WTC11 (cell line): Measurements from ENCODE around the gene MACROD2. TPM values are rescaled to one million over a fixed set of nuclear protein-coding genes. Genes with fewer than 3 reads are reported as not detected.

ENCODE experiments used
- ATAC-seq: fragments of 200-7000 bp; cut with Tn5 transposase; 2 replicates; pipeline ENCODE4 v1.10.0; 2021; ENCODE audit warnings: mild to moderate bottlenecking, moderate library complexity
- Bru-seq: library from RNA; stranded (reverse); fragments of 400-500 nt; gene quantifications from one replicate; lab custom pipeline; 2021; lab: Mats Ljungman, UMichigan
- CTCF ChIA-PET: fragments of 300-600 bp; sonication (Branson Sonifier 250); formaldehyde crosslinking; loops from one replicate; lab custom pipeline; 2021; ENCODE audit warnings: antibody characterized with exemption; lab: Charles Lee
- POLR2A ChIA-PET: fragments of 350-600 bp; sonication (Branson Sonifier 250); formaldehyde crosslinking; loops from one replicate; lab custom pipeline; 2021; ENCODE audit warnings: antibody characterized with exemption; lab: Charles Lee
- DNase-seq: peaks from one replicate; pipeline ENCODE4 v3.0.0; 2021; ENCODE audit warnings: low spot score
- H3K27ac Mint-ChIP-seq: 2 replicates; pipeline ENCODE4 v1.8.0; 2021; ENCODE audit warnings: mixed read lengths
- H3K27me3 Mint-ChIP-seq: 2 replicates; pipeline ENCODE4 v1.8.0; 2021; ENCODE audit warnings: low read depth, mild to moderate bottlenecking, moderate library complexity, mixed read lengths
- H3K36me3 Mint-ChIP-seq: 2 replicates; pipeline ENCODE4 v1.8.0; 2021; ENCODE audit warnings: mixed read lengths
- H3K4me1 Mint-ChIP-seq: 2 replicates; pipeline ENCODE4 v1.8.0; 2022; ENCODE audit warnings: mixed read lengths
- H3K4me3 Mint-ChIP-seq: 2 replicates; pipeline ENCODE4 v1.8.0; 2021; ENCODE audit warnings: mild to moderate bottlenecking, moderate library complexity, mixed read lengths
- H3K9me3 Mint-ChIP-seq: 2 replicates; pipeline ENCODE4 v1.8.0; 2021; ENCODE audit warnings: mixed read lengths
- CREB1 ChIP-seq: sonication (generic); formaldehyde crosslinking; IDR thresholded peaks from 2 replicates; pipeline ENCODE4 v1.8.0; 2023; ENCODE audit warnings: mild to moderate bottlenecking, missing genetic modification reagents
- EMX1 ChIP-seq: fragments of 250-450 bp; sonication (Bioruptor Pico); IDR thresholded peaks from 2 replicates; pipeline ENCODE4 v1.8.0; 2021; ENCODE audit warnings: mild to moderate bottlenecking
- ETV6 ChIP-seq: sonication (generic); formaldehyde crosslinking; IDR thresholded peaks from 2 replicates; pipeline ENCODE4 v1.8.1; 2022; ENCODE audit warnings: mild to moderate bottlenecking, missing genetic modification reagents
- FOXJ3 ChIP-seq: sonication (generic); formaldehyde crosslinking; IDR thresholded peaks from 2 replicates; pipeline ENCODE4 v1.9.0; 2021; ENCODE audit warnings: missing genetic modification reagents, mild to moderate bottlenecking, borderline replicate concordance
- FOXK1 ChIP-seq: sonication (generic); formaldehyde crosslinking; IDR thresholded peaks from 2 replicates; pipeline ENCODE4 v1.8.0; 2022; ENCODE audit warnings: mild to moderate bottlenecking, moderate library complexity, missing genetic modification reagents
- IRF2 ChIP-seq: sonication (generic); formaldehyde crosslinking; IDR thresholded peaks from 2 replicates; pipeline ENCODE4 v1.8.0; 2022; ENCODE audit warnings: low read depth, missing genetic modification reagents, borderline replicate concordance
- JUN ChIP-seq: sonication (generic); formaldehyde crosslinking; IDR thresholded peaks from 2 replicates; pipeline ENCODE4 v1.8.0; 2023; ENCODE audit warnings: mild to moderate bottlenecking, missing genetic modification reagents
- NFATC4 ChIP-seq: fragments of 250-450 bp; sonication (Bioruptor Pico); IDR thresholded peaks from 2 replicates; pipeline ENCODE4 v1.9.0; 2021; ENCODE audit warnings: mild to moderate bottlenecking
- NR2C2 ChIP-seq: sonication (generic); formaldehyde crosslinking; IDR thresholded peaks from 2 replicates; pipeline ENCODE4 v1.8.0; 2022; ENCODE audit warnings: mild to moderate bottlenecking, missing genetic modification reagents
- SMAD3 ChIP-seq: sonication (generic); formaldehyde crosslinking; IDR thresholded peaks from 2 replicates; pipeline ENCODE4 v1.8.0; 2022; ENCODE audit warnings: missing genetic modification reagents, mild to moderate bottlenecking, borderline replicate concordance
- SP1 ChIP-seq: sonication (generic); formaldehyde crosslinking; conservative IDR thresholded peaks from 2 replicates; pipeline ENCODE4 v1.8.1; 2022; ENCODE audit warnings: missing genetic modification reagents
- TEAD1 ChIP-seq: sonication (generic); formaldehyde crosslinking; IDR thresholded peaks from 2 replicates; pipeline ENCODE4 v1.8.0; 2022; ENCODE audit warnings: mild to moderate bottlenecking, missing genetic modification reagents
- TP53 ChIP-seq: sonication (generic); formaldehyde crosslinking; IDR thresholded peaks from 2 replicates; pipeline ENCODE4 v1.8.1; 2023; ENCODE audit warnings: mild to moderate bottlenecking, missing genetic modification reagents
- ZNF396 ChIP-seq: fragments of 250-450 bp; sonication (Bioruptor Pico); IDR thresholded peaks from 2 replicates; pipeline ENCODE4 v1.8.0; 2021; ENCODE audit warnings: mild to moderate bottlenecking, moderate library complexity, borderline replicate concordance
- long read RNA-seq, 3 experiments: library from RNA in 1 of 3; library from capped mRNA in 1 of 3; library from polyadenylated mRNA in 1 of 3; unstranded in 2 of 3; stranded (forward) in 1 of 3; transcript quantifications; one replicate each; pipeline ENCODE4 v2.0.0, GENCODE V29; 2021
- total RNA-seq: library from RNA; stranded (reverse); gene quantifications from 3 replicates; pipeline ENCODE4 v1.2.3, GENCODE V29; 2021
- TF ChIP-seq, protein P1 (sequence below): sonication (generic); formaldehyde crosslinking; IDR thresholded peaks from 2 replicates; pipeline ENCODE4 v1.8.0; 2022; ENCODE audit warnings: mild to moderate bottlenecking, missing genetic modification reagents
- TF ChIP-seq, protein P2 (sequence below): sonication (generic); formaldehyde crosslinking; IDR thresholded peaks from 2 replicates; pipeline ENCODE4 v1.8.0; 2022; ENCODE audit warnings: mild to moderate bottlenecking, missing genetic modification reagents
- TF ChIP-seq, protein P3 (sequence below): fragments of 250-450 bp; sonication (Bioruptor Pico); IDR thresholded peaks from 2 replicates; pipeline ENCODE4 v1.8.0; 2021; ENCODE audit warnings: mild to moderate bottlenecking
- TF ChIP-seq, protein P4 (sequence below): sonication (generic); formaldehyde crosslinking; IDR thresholded peaks from 2 replicates; pipeline ENCODE4 v1.8.0; 2023; ENCODE audit warnings: missing genetic modification reagents, mild to moderate bottlenecking, borderline replicate concordance
- TF ChIP-seq, protein P5 (sequence below): sonication (generic); formaldehyde crosslinking; IDR thresholded peaks from 2 replicates; pipeline ENCODE4 v1.8.1; 2023; ENCODE audit warnings: mild to moderate bottlenecking, moderate library complexity, missing genetic modification reagents
- TF ChIP-seq, protein P6 (sequence below): sonication (generic); formaldehyde crosslinking; IDR thresholded peaks from 2 replicates; pipeline ENCODE4 v1.8.1; 2023; ENCODE audit warnings: mild to moderate bottlenecking, missing genetic modification reagents
- TF ChIP-seq, protein P7 (sequence below): sonication (generic); formaldehyde crosslinking; IDR thresholded peaks from 2 replicates; pipeline ENCODE4 v1.8.1; 2022; ENCODE audit warnings: mild to moderate bottlenecking, moderate library complexity, missing genetic modification reagents
- TF ChIP-seq, protein P8 (sequence below): sonication (generic); formaldehyde crosslinking; IDR thresholded peaks from 2 replicates; pipeline ENCODE4 v1.8.0; 2023; ENCODE audit warnings: missing genetic modification reagents

MACROD2 gene
- total RNA-seq (3.0 to 4.1 TPM (median 3.5 TPM) in 3 replicates), Bru-seq, nascent RNA (percentile 33 among the genes with signal in this experiment)
- long read RNA-seq, experiment 1, transcript MACROD2-209 (4 exons, 1,105 nt): major isoform, 7 of 13 reads
- long read RNA-seq, experiment 1, partial matches to known transcripts: 0 of 13 reads
- long read RNA-seq, experiment 1, other reads (novel, unspliced or antisense): 6 of 13 reads
- long read RNA-seq, experiment 2, partial matches to known transcripts: 0 of 2 reads
- long read RNA-seq, experiment 2, other reads (novel, unspliced or antisense): 2 of 2 reads
- long read RNA-seq, experiment 3, partial matches to known transcripts: 0 of 2 reads
- long read RNA-seq, experiment 3, other reads (novel, unspliced or antisense): 1 of 2 reads

DNA sequence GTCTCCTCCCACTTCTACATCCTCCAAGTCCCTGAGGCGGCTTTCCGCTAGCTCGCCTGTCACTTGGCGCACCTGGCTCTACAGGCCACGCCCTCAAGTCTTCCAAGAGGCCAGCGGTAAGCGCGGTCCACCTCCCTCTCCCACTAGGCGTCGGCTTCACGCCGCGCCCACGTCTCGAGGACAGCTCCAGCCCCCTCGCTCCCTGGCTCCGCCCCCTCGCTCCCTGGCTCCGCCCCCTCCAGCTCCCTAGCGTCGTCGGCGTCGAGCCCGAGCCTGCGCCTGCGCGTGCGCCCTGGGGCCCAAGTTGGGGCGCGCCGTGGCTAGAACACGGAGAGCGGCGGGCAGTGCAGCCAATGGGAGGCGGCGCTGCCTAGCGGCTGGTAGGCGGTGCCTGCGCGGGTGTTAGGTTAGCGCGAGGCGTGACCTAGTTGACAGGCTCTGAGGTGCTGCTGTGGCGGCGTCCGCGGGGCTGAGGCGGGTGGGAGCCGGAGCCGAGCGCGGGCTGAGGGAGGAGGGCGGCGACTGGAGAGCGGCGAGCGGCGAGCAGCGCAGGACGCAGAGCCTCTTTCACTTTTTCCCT is at the start of gene MACROD2:
Gene MACROD2 (plus strand): TSS at position 431 of the 580 bp plus-strand sequence.
- ChIA-PET POLR2A (interaction anchor here (0.6 kb wide), 1 partner anchor 15 kb away, joined by 3 read pairs; no protein-coding TSS in a partner anchor), CTCF (interaction anchor here (0.8 to 3.2 kb wide), 8 partner anchors 28 to 223 kb away, joined by 3 to 22 read pairs (median 5); no protein-coding TSS in a partner anchor)
- peaks cover 10% of the 10 kb centered on the region for H3K9me3 Mint-ChIP-seq
- no peaks in the 10 kb centered on the region for H3K36me3 Mint-ChIP-seq
- H3K4me1 Mint-ChIP-seq: peaks cover 16% of the 10 kb centered on the region
- peaks cover 17% of the 10 kb centered on the region for H3K27me3 Mint-ChIP-seq
- peak within 1 kb of the TSS; percentile 90 for H3K4me3 Mint-ChIP-seq
- peak; percentile 98 for DNase-seq
- peak; percentile 93 for ATAC-seq
- peak within 1 kb of the TSS; percentile 32; the same call in 1 of the 2 replicates for H3K27ac Mint-ChIP-seq
- TF ChIP-seq, protein P1, sequence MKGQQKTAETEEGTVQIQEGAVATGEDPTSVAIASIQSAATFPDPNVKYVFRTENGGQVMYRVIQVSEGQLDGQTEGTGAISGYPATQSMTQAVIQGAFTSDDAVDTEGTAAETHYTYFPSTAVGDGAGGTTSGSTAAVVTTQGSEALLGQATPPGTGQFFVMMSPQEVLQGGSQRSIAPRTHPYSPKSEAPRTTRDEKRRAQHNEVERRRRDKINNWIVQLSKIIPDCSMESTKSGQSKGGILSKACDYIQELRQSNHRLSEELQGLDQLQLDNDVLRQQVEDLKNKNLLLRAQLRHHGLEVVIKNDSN: peak; percentile 27; the same call in 1 of the 2 replicates
- TF ChIP-seq SP1 (CRISPR knock-in tag) (peak; percentile 93), EMX1 (no peak), ZNF396 (no peak), NFATC4 (no peak), FOXK1 (CRISPR knock-in tag) (peak; percentile 22; the same call in 1 of the 2 replicates), SMAD3 (0 out of 2 replicates have a peak, but pooled peaks have one; percentile 15), FOXJ3 (CRISPR knock-in tag) (no peak), IRF2 (CRISPR knock-in tag) (no peak), ETV6 (CRISPR knock-in tag) (peak; percentile 66; the same call in 1 of the 2 replicates), TEAD1 (CRISPR knock-in tag) (0 out of 2 replicates have a peak, but pooled peaks have one; percentile 55), JUN (CRISPR knock-in tag) (no peak), NR2C2 (CRISPR knock-in tag) (no peak), TP53 (CRISPR knock-in tag) (no peak), CREB1 (CRISPR knock-in tag) (no peak)
- TF ChIP-seq, protein P2, sequence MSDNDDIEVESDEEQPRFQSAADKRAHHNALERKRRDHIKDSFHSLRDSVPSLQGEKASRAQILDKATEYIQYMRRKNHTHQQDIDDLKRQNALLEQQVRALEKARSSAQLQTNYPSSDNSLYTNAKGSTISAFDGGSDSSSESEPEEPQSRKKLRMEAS (CRISPR knock-in tag): peak; percentile 86
- TF ChIP-seq, protein P3, sequence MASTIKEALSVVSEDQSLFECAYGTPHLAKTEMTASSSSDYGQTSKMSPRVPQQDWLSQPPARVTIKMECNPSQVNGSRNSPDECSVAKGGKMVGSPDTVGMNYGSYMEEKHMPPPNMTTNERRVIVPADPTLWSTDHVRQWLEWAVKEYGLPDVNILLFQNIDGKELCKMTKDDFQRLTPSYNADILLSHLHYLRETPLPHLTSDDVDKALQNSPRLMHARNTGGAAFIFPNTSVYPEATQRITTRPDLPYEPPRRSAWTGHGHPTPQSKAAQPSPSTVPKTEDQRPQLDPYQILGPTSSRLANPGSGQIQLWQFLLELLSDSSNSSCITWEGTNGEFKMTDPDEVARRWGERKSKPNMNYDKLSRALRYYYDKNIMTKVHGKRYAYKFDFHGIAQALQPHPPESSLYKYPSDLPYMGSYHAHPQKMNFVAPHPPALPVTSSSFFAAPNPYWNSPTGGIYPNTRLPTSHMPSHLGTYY (CRISPR knock-in tag): no peak
- TF ChIP-seq, protein P4, sequence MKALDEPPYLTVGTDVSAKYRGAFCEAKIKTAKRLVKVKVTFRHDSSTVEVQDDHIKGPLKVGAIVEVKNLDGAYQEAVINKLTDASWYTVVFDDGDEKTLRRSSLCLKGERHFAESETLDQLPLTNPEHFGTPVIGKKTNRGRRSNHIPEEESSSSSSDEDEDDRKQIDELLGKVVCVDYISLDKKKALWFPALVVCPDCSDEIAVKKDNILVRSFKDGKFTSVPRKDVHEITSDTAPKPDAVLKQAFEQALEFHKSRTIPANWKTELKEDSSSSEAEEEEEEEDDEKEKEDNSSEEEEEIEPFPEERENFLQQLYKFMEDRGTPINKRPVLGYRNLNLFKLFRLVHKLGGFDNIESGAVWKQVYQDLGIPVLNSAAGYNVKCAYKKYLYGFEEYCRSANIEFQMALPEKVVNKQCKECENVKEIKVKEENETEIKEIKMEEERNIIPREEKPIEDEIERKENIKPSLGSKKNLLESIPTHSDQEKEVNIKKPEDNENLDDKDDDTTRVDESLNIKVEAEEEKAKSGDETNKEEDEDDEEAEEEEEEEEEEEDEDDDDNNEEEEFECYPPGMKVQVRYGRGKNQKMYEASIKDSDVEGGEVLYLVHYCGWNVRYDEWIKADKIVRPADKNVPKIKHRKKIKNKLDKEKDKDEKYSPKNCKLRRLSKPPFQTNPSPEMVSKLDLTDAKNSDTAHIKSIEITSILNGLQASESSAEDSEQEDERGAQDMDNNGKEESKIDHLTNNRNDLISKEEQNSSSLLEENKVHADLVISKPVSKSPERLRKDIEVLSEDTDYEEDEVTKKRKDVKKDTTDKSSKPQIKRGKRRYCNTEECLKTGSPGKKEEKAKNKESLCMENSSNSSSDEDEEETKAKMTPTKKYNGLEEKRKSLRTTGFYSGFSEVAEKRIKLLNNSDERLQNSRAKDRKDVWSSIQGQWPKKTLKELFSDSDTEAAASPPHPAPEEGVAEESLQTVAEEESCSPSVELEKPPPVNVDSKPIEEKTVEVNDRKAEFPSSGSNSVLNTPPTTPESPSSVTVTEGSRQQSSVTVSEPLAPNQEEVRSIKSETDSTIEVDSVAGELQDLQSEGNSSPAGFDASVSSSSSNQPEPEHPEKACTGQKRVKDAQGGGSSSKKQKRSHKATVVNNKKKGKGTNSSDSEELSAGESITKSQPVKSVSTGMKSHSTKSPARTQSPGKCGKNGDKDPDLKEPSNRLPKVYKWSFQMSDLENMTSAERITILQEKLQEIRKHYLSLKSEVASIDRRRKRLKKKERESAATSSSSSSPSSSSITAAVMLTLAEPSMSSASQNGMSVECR: peak; percentile 69; the same call in 1 of the 2 replicates
- TF ChIP-seq, protein P5, sequence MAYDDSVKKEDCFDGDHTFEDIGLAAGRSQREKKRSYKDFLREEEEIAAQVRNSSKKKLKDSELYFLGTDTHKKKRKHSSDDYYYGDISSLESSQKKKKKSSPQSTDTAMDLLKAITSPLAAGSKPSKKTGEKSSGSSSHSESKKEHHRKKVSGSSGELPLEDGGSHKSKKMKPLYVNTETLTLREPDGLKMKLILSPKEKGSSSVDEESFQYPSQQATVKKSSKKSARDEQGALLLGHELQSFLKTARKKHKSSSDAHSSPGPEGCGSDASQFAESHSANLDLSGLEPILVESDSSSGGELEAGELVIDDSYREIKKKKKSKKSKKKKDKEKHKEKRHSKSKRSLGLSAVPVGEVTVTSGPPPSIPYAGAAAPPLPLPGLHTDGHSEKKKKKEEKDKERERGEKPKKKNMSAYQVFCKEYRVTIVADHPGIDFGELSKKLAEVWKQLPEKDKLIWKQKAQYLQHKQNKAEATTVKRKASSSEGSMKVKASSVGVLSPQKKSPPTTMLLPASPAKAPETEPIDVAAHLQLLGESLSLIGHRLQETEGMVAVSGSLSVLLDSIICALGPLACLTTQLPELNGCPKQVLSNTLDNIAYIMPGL: no peak
- TF ChIP-seq, protein P6, sequence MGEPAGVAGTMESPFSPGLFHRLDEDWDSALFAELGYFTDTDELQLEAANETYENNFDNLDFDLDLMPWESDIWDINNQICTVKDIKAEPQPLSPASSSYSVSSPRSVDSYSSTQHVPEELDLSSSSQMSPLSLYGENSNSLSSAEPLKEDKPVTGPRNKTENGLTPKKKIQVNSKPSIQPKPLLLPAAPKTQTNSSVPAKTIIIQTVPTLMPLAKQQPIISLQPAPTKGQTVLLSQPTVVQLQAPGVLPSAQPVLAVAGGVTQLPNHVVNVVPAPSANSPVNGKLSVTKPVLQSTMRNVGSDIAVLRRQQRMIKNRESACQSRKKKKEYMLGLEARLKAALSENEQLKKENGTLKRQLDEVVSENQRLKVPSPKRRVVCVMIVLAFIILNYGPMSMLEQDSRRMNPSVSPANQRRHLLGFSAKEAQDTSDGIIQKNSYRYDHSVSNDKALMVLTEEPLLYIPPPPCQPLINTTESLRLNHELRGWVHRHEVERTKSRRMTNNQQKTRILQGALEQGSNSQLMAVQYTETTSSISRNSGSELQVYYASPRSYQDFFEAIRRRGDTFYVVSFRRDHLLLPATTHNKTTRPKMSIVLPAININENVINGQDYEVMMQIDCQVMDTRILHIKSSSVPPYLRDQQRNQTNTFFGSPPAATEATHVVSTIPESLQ: no peak
- TF ChIP-seq, protein P7, sequence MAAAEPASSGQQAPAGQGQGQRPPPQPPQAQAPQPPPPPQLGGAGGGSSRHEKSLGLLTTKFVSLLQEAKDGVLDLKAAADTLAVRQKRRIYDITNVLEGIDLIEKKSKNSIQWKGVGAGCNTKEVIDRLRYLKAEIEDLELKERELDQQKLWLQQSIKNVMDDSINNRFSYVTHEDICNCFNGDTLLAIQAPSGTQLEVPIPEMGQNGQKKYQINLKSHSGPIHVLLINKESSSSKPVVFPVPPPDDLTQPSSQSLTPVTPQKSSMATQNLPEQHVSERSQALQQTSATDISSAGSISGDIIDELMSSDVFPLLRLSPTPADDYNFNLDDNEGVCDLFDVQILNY (CRISPR knock-in tag): no peak; the same call in 1 of the 2 replicates
- TF ChIP-seq, protein P8, sequence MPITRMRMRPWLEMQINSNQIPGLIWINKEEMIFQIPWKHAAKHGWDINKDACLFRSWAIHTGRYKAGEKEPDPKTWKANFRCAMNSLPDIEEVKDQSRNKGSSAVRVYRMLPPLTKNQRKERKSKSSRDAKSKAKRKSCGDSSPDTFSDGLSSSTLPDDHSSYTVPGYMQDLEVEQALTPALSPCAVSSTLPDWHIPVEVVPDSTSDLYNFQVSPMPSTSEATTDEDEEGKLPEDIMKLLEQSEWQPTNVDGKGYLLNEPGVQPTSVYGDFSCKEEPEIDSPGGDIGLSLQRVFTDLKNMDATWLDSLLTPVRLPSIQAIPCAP (CRISPR knock-in tag): no peak
